GM12878 (cell line): ENCODE data around the gene SNAP47. TPM values are rescaled to one million over a fixed set of nuclear protein-coding genes. Genes with fewer than 3 reads are reported as not detected.

Experiments
- ATAC-seq: fragments of 200-7000 bp; cut with Tn5 transposase; 3 replicates; pipeline ENCODE4 v1.9.1; 2020; ENCODE audit warnings: mild to moderate bottlenecking, moderate library complexity
- BruUV-seq: library from RNA; stranded (reverse); fragments of 400-500 nt; replicated peaks from 2 replicates; lab custom pipeline; 2021; lab: Mats Ljungman, UMichigan
- CTCF ChIA-PET: fragments of 300-600 bp; sonication (Branson Sonifier 250); formaldehyde crosslinking; extraction: SDS; loops from one replicate; lab custom pipeline; 2021; ENCODE audit warnings: inconsistent platforms; lab: Yijun Ruan, JAX
- POLR2A ChIA-PET: fragments of 350-600 bp; formaldehyde crosslinking; extraction: SDS; loops from one replicate; lab custom pipeline; 2021; ENCODE audit warnings: inconsistent platforms; lab: Charles Lee
- RAD21 ChIA-PET: fragments of 300-600 bp; sonication (Branson Sonifier 250); formaldehyde crosslinking; loops from one replicate; lab custom pipeline; 2023; ENCODE audit warnings: antibody characterized with exemption; ENCODE audit not compliant: unreplicated experiment; lab: Charles Lee
- SMC1A ChIA-PET: fragments of 300-600 bp; sonication (Branson Sonifier 250); formaldehyde crosslinking; loops from one replicate; lab custom pipeline; 2023; ENCODE audit not compliant: unreplicated experiment, uncharacterized antibody; lab: Charles Lee
- DNase-seq: peaks from one replicate; pipeline ENCODE4 v3.0.0-alpha.2; 2011; ENCODE audit warnings: low read depth, low spot score
- FAIRE-seq: peaks from 3 replicates; lab custom pipeline; 2011; peaks lifted over from hg19 to GRCh38; lab: Jason Lieb, UNC
- H2AFZ ChIP-seq: 2 replicates; pipeline ENCODE4 v1.6.0; 2011; ENCODE audit warnings: low read depth, low read length, control low read depth; ENCODE audit not compliant: control insufficient read depth
- H3K27ac ChIP-seq: 2 replicates; pipeline ENCODE4 v1.5.1; 2011; ENCODE audit warnings: control low read depth; ENCODE audit not compliant: control insufficient read depth, insufficient read depth
- H3K27me3 ChIP-seq, 2 experiments: replicated peaks in 1 of 2; 2 replicates each; pipeline versions ENCODE4 v1.6.0 to v1.6.1; 2011; ENCODE audit warnings: low read length in 1 of 2; ENCODE audit not compliant: control insufficient read depth in 2 of 2, insufficient read depth in 2 of 2
- H3K36me3 ChIP-seq, 2 experiments: 2 replicates each; pipeline ENCODE4 v1.5.1; 2011; ENCODE audit warnings: low read length in 1 of 2; ENCODE audit not compliant: control insufficient read depth in 2 of 2, insufficient read depth in 2 of 2
- H3K4me1 ChIP-seq: 2 replicates; pipeline ENCODE4 v1.6.1; 2011; ENCODE audit warnings: mild to moderate bottlenecking, low read length, moderate library complexity, mixed read lengths; ENCODE audit not compliant: control insufficient read depth, insufficient read depth
- H3K4me2 ChIP-seq: 2 replicates; pipeline ENCODE4 v1.6.0; 2011; ENCODE audit warnings: control low read depth; ENCODE audit not compliant: control insufficient read depth, insufficient read depth
- H3K4me3 ChIP-seq: fragments of 200-600 bp; sonication (generic); 2 replicates; pipeline ENCODE4 v1.5.1; 2016
- H3K79me2 ChIP-seq: 2 replicates; pipeline ENCODE4 v1.6.0; 2011; ENCODE audit warnings: low read length; ENCODE audit not compliant: control insufficient read depth, insufficient read depth
- H3K9ac ChIP-seq: 2 replicates; pipeline ENCODE4 v1.8.0; 2011; ENCODE audit warnings: low read length, control low read depth, mixed read lengths; ENCODE audit not compliant: control insufficient read depth, insufficient read depth
- H3K9me3 ChIP-seq: replicated peaks from 3 replicates; pipeline ENCODE4 v1.5.1; 2011; ENCODE audit warnings: mild to moderate bottlenecking, low read length; ENCODE audit not compliant: control insufficient read depth, insufficient read depth
- H4K20me1 ChIP-seq: 2 replicates; pipeline ENCODE4 v1.6.0; 2011; ENCODE audit not compliant: control insufficient read depth, insufficient read depth
- BCL11A ChIP-seq: IDR thresholded peaks from 2 replicates; pipeline ENCODE4 v1.6.1; 2011; ENCODE audit warnings: low read depth, low read length
- CREB1 ChIP-seq: IDR thresholded peaks from 2 replicates; pipeline ENCODE4 v1.6.1; 2012; ENCODE audit warnings: low read depth, mild to moderate bottlenecking, inconsistent platforms
- FOXK2 ChIP-seq: fragments of 450-650 bp; IDR thresholded peaks from 2 replicates; pipeline ENCODE4 v1.6.1; 2017; ENCODE audit warnings: mild to moderate bottlenecking, moderate library complexity
- POU2F2 ChIP-seq: IDR thresholded peaks from 3 replicates; pipeline ENCODE4 v1.6.1; 2011; ENCODE audit warnings: low read depth, mild to moderate bottlenecking, low read length, borderline replicate concordance
- RUNX3 ChIP-seq: IDR thresholded peaks from 2 replicates; pipeline ENCODE4 v1.6.1; 2012; ENCODE audit warnings: low read length, inconsistent platforms
- SUPT20H ChIP-seq: IDR thresholded peaks from 2 replicates; pipeline ENCODE4 v1.6.1; 2011; ENCODE audit warnings: low read depth, mild to moderate bottlenecking, low read length, moderate library complexity, borderline replicate concordance; ENCODE audit not compliant: control insufficient read depth
- WGBS: methylation state at CpG from one replicate; pipeline ENCODE4 v1.1.6; 2016; ENCODE audit warnings: low lambda C conversion rate; ENCODE audit not compliant: insufficient replicate concordance, insufficient coverage; ENCODE audit errors: missing lambda C conversion rate; 5-methylcytosine and 5-hydroxymethylcytosine counted together
- in situ Hi-C: fragments of 300-500 bp; cut with MboI; formaldehyde crosslinking; loops from 9 replicates; pipeline ENCODE4 v1.14.3; 2018; ENCODE audit warnings: mixed read lengths
- intact Hi-C: fragments of 100-400 bp; cut with micrococcal nuclease; formaldehyde crosslinking; loops from one replicate; pipeline ENCODE4 v1.14.2; 2022; ENCODE audit not compliant: unreplicated experiment
- polyA plus RNA-seq, 11 experiments: library from polyadenylated mRNA; depleted of rRNA in 4 of 11; unstranded in 6 of 11; stranded (reverse) in 5 of 11; fragments of >200 nt; fragmentation: Nextera tagmentation in 4 of 11; fragmentation: Illumina TruSeq in 1 of 11; extraction: Ambion mirVana in 4 of 11; extraction: Trizol in 1 of 11; gene quantifications; 1 replicate in 1 of 11; 2 replicates in 10 of 11; pipeline versions ENCODE4 v1.2.1 to v1.2.3, GENCODE V29; 2011 to 2016; ENCODE audit warnings: inconsistent platforms in 2 of 11, missing spikeins in 2 of 11, low read depth in 1 of 11
- total RNA-seq, 4 experiments: library from RNA; depleted of rRNA in 3 of 4; stranded (reverse); fragments of >200 nt in 3 of 4; fragmentation: Illumina TruSeq in 1 of 4; extraction: Trizol in 1 of 4; gene quantifications; 2 replicates each; pipeline versions ENCODE4 v1.2.1 to v1.2.3, GENCODE V29; 2013 to 2021

The SNAP47 gene
- total and polyA plus RNA-seq, 10 of the 15 experiments (the other 5 are each of a cell fraction or from before 2014, with no cell fraction given): 1.3 to 39.6 (median 25.2) TPM

DNA sequence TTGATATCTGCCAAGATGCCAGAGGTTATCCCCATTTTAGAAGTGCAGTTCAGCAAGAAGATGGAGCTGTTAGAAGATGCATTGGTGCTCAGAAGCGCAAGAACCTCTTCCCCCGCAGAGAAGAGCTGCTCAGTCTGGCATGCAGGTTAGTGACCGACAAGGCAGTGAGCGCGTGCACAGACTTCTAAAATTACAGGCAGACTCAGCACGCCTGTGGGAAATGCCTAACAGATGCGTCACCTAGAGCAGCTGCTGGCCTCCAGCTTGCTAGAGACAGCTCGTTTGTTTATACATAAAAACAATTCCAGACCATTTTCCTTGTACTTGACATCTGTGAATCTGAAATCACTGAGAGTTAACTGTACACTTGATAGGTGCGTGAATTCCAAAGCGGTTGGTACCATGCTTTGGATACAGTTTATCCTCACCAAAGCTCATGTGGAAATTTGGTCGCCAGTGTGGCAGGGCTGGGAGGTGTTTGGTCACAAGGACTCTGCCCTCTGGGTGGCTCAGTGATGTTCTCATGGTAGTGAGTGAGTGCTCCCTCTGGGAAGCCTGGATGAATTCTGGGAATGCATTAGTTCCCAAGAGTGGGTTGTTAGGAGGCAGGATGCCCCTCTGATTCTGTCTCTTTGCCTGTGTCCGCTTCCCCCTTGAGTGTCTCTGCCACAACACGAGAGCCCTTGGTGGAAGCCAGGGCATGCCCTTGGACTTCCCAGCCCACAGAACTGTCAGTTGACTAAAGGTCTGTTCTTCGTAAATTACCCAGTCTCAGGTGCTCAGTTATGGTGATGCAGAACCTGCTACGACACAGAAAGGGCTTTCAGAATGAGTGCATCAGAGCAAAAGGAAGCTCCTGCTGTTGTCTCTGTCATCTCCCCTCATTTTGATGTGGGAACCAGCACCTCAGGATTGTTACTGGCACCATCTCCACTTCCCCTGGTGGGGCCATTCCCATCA is 24.4 kb downstream of the SNAP47 start:
- POLR2A ChIA-PET: no interaction called here
- in situ Hi-C loops (loop anchor here (5.0 kb wide), 1 partner anchor 193 kb away; no protein-coding TSS in a partner anchor), intact Hi-C loops (loop anchor here (5.0 to 10.0 kb wide), 2 partner anchors 193 to 315 kb away; no protein-coding TSS in a partner anchor)
- CTCF ChIA-PET: interaction anchor here (3.8 kb wide), 1 partner anchor 193 kb away, joined by 34 read pairs; no protein-coding TSS in a partner anchor
- TF ChIP-seq RUNX3 (peak; percentile 15; the same call in 1 of the 2 replicates), BCL11A (no peak), CREB1 (0 out of 2 replicates have a peak, but pooled peaks have one; percentile 11), FOXK2 (no peak)
- SMC1A ChIA-PET: no interaction called here
- Histone ChIP-seq H3K4me1 (peaks cover 41% of the 10 kb centered on the region), H3K4me3 (no peak overlapping the region), H3K79me2 (no peaks in the 10 kb centered on the region; the same call in none of the 2 replicates), H3K9ac (no peak overlapping the region), H3K4me2 (no peak overlapping the region), H3K27me3 (no peaks in the 10 kb centered on the region), H2AFZ (no peak overlapping the region), H3K36me3 (peaks cover 24 to 31% of the 10 kb centered on the region in 2 experiments), H3K9me3 (peaks cover 7% of the 10 kb centered on the region; the same call in 2 of the 3 replicates), H3K27ac (peak overlapping the region; percentile 4; the same call in 1 of the 2 replicates), H4K20me1 (no peaks in the 10 kb centered on the region; the same call in 1 of the 2 replicates)
- RAD21 ChIA-PET: no interaction called here
- DNase-seq (no peak), FAIRE-seq (peak; percentile 38), ATAC-seq (no peak)
- TSS peak; percentile 49 for BruUV-seq
- WGBS: 75% methylated on average over 15 of the region's 15 CpGs

DNA sequence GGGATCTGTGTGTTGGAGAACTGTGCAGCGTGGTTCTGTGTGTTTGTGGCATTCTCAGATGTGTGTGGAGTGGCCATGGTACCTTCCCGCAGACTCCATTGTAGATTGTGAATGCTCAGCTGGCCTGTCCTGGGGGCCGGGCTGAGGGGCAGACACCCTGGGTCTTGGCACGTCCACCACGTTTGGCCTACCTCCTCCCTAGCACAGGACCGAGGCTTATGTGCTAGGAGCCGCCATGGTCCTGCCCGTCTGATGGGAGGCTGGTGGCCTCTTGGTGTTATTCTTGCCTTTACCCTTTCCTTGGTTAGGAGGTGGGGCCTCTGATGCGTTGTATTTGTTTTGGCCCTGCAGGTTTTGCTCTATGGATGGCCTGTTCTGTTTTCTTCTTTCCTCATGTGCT is 25.1 kb downstream of the SNAP47 start:
- Histone ChIP-seq H2AFZ (no peak overlapping the region), H3K4me1 (peaks cover 41% of the 10 kb centered on the region), H3K4me2 (no peak overlapping the region), H4K20me1 (no peaks in the 10 kb centered on the region; the same call in 1 of the 2 replicates), H3K27me3 (no peaks in the 10 kb centered on the region), H3K27ac (peak overlapping the region; percentile 26; the same call in 1 of the 2 replicates), H3K36me3 (peaks cover 24 to 33% of the 10 kb centered on the region in 2 experiments), H3K9ac (no peak overlapping the region), H3K79me2 (no peaks in the 10 kb centered on the region; the same call in none of the 2 replicates), H3K4me3 (no peak overlapping the region), H3K9me3 (peaks cover 7% of the 10 kb centered on the region; the same call in 2 of the 3 replicates)
- CTCF ChIA-PET: interaction anchor here (3.8 kb wide), 1 partner anchor 192 kb away, joined by 34 read pairs; no protein-coding TSS in a partner anchor
- SMC1A ChIA-PET: no interaction called here
- POLR2A ChIA-PET: no interaction called here
- intact Hi-C loops (loop anchor here (5.0 to 10.0 kb wide), 2 partner anchors 192 to 314 kb away; no protein-coding TSS in a partner anchor), in situ Hi-C loops (loop anchor here (5.0 kb wide), 1 partner anchor 192 kb away; no protein-coding TSS in a partner anchor)
- TF ChIP-seq SUPT20H (no peak), POU2F2 (no peak)
- ATAC-seq (no peak), DNase-seq (no peak), FAIRE-seq (no peak)
- WGBS: 97% methylated on average over 9 of the region's 9 CpGs
- RAD21 ChIA-PET: no interaction called here
- BruUV-seq: no TSS peak
